ENCODE results near the gene ADGRE1. TPM values are rescaled to one million over a fixed set of nuclear protein-coding genes. Genes with fewer than 3 reads are reported as not detected.
A peak's percentile ranks its signal among the peaks of the same experiment; 100 is the strongest.

ADGRE1 gene
- total RNA-seq, 3 donors from 2014 or later: 2.2 to 3.1 (median 2.7) TPM

DNA sequence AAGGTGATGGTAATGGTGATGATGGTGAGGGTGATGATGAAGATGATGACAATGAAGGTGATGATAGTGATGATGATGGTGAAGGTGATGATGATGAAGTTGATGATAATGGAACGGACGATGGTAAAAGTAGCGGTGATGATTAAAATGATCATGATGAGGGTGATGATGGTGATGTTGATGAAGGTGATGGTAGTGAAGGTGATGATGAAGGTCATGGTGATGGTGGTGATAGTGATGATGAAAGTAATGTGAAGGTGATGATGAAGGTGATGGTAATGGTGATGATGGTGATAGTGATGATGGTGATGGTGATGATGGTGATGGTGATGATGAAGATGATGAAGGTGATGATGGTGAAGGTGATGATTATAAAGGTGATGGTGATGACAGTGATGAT is 67.7 kb downstream of the ADGRE1 start:
- H3K9me3 Mint-ChIP-seq: no peaks in the 10 kb centered on the region
- peaks cover 8% of the 10 kb centered on the region for H3K36me3 Mint-ChIP-seq (ENCODE audit: insufficient read depth)
- H3K4me3 Mint-ChIP-seq: no peak overlapping the region
- DNase-seq: no peak
- peaks cover 4% of the 10 kb centered on the region for H3K27me3 Mint-ChIP-seq (ENCODE audit: low read depth)
- H3K4me1 Mint-ChIP-seq (ENCODE audit: low read depth): no peaks in the 10 kb centered on the region
- no peak for ATAC-seq

DNA sequence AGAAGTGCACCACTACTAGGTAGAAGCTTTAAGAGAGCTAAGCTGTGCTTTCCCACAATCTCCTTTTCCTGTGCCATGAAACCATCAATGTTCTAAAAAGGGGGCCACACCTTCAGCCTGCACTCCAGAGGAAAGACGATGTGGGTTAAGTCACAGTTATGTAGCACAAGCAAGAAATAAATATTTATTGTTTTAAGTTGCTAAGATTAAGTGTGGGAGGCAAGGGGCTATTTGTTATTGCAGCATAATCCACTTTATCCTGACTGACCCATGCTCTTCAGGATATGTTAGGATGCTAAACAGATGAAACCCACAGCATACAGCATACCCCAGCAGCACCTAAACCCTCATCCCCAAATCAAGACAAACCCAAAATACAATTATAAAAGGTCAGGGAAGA is 69.2 kb downstream of the ADGRE1 start:
- Mint-ChIP-seq H3K36me3 (ENCODE audit: insufficient read depth) (peaks cover 11% of the 10 kb centered on the region), H3K9me3 (no peaks in the 10 kb centered on the region), H3K4me1 (ENCODE audit: low read depth) (no peaks in the 10 kb centered on the region), H3K27me3 (ENCODE audit: low read depth) (peaks cover 4% of the 10 kb centered on the region), H3K4me3 (no peak overlapping the region)
- DNase-seq (no peak), ATAC-seq (no peak)

DNA sequence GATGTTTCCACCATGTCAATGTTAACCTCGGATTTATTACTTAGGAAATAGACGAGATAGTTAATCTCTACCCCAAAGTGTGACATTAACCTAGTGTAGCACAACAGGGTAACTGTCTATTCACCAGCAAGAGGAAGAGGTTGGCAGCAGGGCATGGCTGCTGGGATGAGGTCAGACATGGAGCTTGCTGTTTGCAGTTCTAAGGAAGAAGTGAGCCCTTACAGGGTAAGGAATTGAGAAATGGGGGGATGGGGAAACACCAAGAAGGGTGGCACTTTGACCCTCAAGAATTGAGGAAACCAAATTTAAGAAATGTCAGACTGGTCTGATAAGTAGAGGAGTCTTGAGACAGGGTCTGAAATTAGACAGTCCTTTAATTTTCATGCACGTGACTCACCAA is 71.4 kb downstream of the ADGRE1 start:
- Mint-ChIP-seq H3K4me1 (ENCODE audit: low read depth) (no peaks in the 10 kb centered on the region), H3K4me3 (no peak overlapping the region), H3K36me3 (ENCODE audit: insufficient read depth) (peaks cover 9% of the 10 kb centered on the region), H3K27me3 (ENCODE audit: low read depth) (no peaks in the 10 kb centered on the region), H3K9me3 (no peaks in the 10 kb centered on the region)
- ATAC-seq (no peak), DNase-seq (no peak)

DNA sequence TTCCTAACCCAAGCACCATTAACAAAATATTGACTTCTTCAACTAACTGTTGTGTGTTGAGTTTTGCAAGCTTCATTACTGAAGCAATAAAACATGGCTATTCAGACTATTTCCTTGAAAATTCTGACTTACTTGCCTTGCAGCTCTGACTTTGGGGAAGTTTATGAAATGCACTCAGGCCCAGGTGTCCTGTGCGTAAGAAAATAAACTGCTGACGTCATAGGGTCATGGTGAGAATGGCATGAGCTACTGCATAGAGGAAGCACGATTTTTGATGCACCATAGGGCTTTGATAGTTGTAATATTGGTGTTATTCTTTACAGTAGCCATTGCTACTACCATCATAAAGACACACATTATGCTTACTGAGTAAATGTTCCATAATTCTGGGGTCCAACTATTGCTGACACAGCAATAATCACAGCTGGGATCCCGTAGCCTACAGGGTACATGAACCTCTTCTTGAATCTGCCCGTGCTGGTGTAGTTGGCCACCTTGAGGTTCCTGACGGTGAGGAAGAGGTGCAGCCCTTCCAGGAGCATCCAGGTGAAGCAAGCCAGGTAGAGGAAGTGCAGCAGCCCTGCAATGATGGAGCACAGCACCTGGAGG is 76.0 kb downstream of the ADGRE1 start:
- Mint-ChIP-seq H3K36me3 (ENCODE audit: insufficient read depth) (peaks cover 3% of the 10 kb centered on the region), H3K4me1 (ENCODE audit: low read depth) (no peaks in the 10 kb centered on the region), H3K27me3 (ENCODE audit: low read depth) (no peaks in the 10 kb centered on the region), H3K4me3 (no peak overlapping the region), H3K9me3 (no peaks in the 10 kb centered on the region)
- ATAC-seq (no peak), DNase-seq (no peak)

DNA sequence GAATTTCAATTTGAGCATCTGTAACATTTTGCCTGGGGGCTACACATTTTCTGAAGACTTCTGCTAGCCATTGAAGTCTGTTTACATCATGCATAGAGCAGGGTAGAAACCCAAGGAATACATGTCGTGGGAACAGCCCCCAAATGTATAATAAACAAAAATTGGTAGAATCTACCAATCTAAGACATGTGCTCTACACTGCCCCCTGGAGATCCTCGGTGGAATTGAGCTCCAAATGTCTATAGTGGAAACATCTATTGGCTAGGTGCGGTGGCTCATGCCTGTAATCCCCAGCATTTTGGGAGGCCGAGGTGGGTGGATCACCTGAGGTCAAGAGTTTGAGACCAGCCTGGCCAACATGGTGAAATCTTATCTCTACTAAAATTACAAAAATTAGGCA is 76.6 kb downstream of the ADGRE1 start:
- DNase-seq (peak; percentile 47), ATAC-seq (no peak)
- Mint-ChIP-seq H3K9me3 (no peaks in the 10 kb centered on the region), H3K4me1 (ENCODE audit: low read depth) (no peaks in the 10 kb centered on the region), H3K4me3 (no peak overlapping the region), H3K36me3 (ENCODE audit: insufficient read depth) (peaks cover 3% of the 10 kb centered on the region), H3K27me3 (ENCODE audit: low read depth) (no peaks in the 10 kb centered on the region)

DNA sequence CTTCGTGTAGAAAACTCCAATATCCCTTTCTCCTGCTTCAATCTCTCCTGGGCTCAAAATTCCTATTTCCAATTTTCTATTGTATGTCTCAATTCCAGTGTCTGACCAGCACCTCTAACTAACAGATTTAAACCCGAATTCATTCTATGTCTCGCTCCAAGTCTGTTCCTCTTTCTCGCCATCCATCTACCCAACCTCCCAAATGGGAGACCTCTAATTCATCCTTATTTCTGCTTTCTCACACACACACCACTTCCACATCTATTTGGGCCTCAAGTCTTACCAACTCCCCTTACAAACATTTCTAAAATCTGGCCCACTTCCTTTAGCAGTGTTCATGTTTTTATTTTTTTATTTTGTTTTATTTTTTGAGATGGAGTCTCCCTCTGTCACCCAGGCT is 80.6 kb downstream of the ADGRE1 start:
- no peak for ATAC-seq

DNA sequence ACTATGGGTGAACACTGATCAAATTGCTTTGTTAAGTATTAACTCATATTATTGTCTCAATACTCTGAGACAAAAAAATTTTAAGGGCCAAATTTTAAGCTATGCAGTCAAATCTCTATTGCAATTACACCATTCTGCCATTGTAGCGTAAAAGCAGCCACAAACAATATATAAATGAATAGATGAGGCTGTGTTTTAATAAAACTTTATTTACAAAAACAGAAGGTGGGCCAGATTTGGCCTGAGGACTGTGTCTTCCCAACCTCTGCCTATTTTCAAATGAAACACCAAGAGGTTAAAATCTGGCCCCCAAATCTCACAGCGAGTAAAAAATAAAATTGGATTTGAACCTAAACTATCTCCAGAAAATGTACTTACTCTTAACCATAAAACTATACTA is 82.1 kb downstream of the ADGRE1 start:
- no peaks in the 10 kb centered on the region for H3K27me3 Mint-ChIP-seq (ENCODE audit: low read depth)
- no peak for DNase-seq
- H3K4me3 Mint-ChIP-seq: no peak overlapping the region
- no peak for ATAC-seq
- no peaks in the 10 kb centered on the region for H3K9me3 Mint-ChIP-seq
- no peaks in the 10 kb centered on the region for H3K4me1 Mint-ChIP-seq (ENCODE audit: low read depth)
- no peaks in the 10 kb centered on the region for H3K36me3 Mint-ChIP-seq (ENCODE audit: insufficient read depth)

More for the DNA sequence above, 80.6 kb downstream of the ADGRE1 start:
- DNase-seq: no peak
- Mint-ChIP-seq H3K4me3 (no peak overlapping the region), H3K36me3 (ENCODE audit: insufficient read depth) (no peaks in the 10 kb centered on the region), H3K9me3 (no peaks in the 10 kb centered on the region), H3K4me1 (ENCODE audit: low read depth) (no peaks in the 10 kb centered on the region), H3K27me3 (ENCODE audit: low read depth) (no peaks in the 10 kb centered on the region)

DNA sequence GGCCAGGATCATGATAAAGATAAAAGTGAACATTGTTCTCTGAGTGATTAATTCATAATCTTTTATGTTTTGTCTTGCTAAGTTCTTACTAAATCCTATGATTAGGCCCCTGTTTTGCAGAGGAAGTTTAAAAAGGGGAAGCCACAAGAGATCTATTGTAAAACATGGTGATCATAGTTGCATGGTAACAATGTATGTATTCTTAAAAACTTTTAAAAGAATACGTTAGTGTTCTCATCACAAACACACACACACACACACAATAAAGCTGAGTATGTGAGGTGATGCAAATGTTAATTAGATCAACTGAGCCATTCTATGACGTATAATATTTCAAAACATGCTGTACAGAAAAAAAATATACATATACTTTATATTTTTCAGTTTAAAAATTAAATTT is 82.6 kb downstream of the ADGRE1 start:
- no peak overlapping the region for H3K4me3 Mint-ChIP-seq
- no peaks in the 10 kb centered on the region for H3K27me3 Mint-ChIP-seq (ENCODE audit: low read depth)
- no peaks in the 10 kb centered on the region for H3K36me3 Mint-ChIP-seq (ENCODE audit: insufficient read depth)
- no peaks in the 10 kb centered on the region for H3K9me3 Mint-ChIP-seq
- ATAC-seq: no peak
- DNase-seq: no peak
- H3K4me1 Mint-ChIP-seq (ENCODE audit: low read depth): no peaks in the 10 kb centered on the region

DNA sequence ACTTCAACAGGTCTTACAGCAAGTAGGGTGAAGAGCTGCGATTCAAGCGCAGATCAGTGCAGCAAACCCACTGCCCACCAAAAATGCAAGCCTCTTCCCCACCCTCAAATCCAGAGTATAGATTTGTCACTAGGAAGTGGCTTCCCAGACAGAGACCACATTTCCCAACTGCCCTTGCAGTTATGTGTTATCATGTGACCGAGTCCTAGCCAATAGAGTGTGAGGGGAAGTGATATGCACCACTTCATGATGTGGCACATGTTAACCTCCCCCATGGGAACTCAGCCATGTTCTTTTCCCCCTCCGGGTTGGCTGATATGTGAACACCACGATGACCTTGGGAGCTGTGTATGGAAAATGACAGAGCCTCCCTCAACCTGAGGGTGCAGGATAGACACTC is 83.1 kb downstream of the ADGRE1 start:
- DNase-seq: no peak
- peak in 1 of 2 donors; percentile 32 for ATAC-seq
- H3K27me3 Mint-ChIP-seq (ENCODE audit: low read depth): no peaks in the 10 kb centered on the region
- no peak overlapping the region for H3K4me3 Mint-ChIP-seq
- H3K4me1 Mint-ChIP-seq (ENCODE audit: low read depth): no peaks in the 10 kb centered on the region
- no peaks in the 10 kb centered on the region for H3K36me3 Mint-ChIP-seq (ENCODE audit: insufficient read depth)
- no peaks in the 10 kb centered on the region for H3K9me3 Mint-ChIP-seq

DNA sequence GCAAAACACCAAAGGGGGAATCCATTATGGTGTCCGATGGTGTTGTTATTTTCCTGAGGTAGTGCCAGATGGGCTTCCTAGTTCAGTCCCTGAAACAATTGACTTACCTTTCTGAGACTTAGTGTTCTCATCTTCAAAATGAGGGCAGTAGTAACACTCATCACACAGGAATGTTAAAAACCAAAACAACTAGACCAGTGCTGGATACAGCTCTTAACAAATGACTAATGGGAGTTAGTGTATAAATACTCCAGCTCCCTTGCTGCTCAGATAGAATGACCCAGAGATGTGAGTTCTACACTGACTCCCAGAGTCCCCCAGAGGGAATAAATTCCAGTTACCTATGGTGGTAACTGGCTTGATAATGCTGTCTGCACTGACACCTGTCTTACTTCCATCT is 84.0 kb downstream of the ADGRE1 start:
- Mint-ChIP-seq H3K27me3 (ENCODE audit: low read depth) (no peaks in the 10 kb centered on the region), H3K4me3 (no peak overlapping the region)
- no peak for ATAC-seq

DNA sequence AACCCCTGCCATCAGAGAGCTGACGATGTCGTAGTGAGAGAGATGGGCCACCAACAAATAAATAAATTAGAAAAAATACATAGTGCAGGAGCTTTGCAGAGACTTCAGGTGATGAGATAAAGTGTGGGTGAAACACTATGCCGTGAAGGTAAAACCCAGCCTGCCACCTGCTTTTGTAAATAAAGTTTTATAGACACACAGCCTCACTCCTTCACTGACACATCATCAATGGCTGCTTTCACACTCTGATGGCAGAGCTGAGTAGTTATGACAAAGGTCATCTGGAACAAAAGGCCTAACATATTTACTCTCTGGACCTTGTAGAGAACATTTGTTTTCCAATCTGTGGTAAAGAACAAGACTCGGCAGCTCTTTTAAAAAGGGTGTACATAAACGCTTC is 88.8 kb downstream of the ADGRE1 start:
- H3K36me3 Mint-ChIP-seq (ENCODE audit: insufficient read depth): peaks cover 4% of the 10 kb centered on the region
- DNase-seq (no peak), ATAC-seq (no peak)
- H3K9me3 Mint-ChIP-seq: peaks cover 14% of the 10 kb centered on the region
- H3K4me3 Mint-ChIP-seq: no peak overlapping the region
- H3K4me1 Mint-ChIP-seq (ENCODE audit: low read depth): no peaks in the 10 kb centered on the region
- H3K27me3 Mint-ChIP-seq (ENCODE audit: low read depth): no peaks in the 10 kb centered on the region

More for the DNA sequence above, 84.0 kb downstream of the ADGRE1 start:
- no peaks in the 10 kb centered on the region for H3K36me3 Mint-ChIP-seq (ENCODE audit: insufficient read depth)
- no peaks in the 10 kb centered on the region for H3K4me1 Mint-ChIP-seq (ENCODE audit: low read depth)
- no peaks in the 10 kb centered on the region for H3K9me3 Mint-ChIP-seq
- no peak for DNase-seq

DNA sequence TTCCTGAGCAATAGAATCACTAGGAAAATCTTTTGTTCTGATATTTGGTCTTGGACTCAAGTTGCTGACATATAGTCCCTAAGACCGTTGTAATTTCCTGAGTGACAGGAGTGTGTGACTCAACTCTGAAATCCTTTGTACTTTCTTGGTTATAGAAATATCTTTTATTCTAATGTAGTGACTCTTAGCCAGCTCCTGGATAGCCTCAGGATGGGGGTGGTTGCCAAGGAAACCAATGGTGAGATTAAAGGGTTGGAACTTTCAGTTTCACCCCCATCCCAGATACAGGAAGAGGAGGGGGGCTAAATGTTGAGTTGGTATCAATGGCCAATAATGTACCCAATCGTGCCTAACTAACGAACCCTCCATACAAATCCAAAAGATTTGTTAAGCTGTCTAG is 92.0 kb downstream of the ADGRE1 start:
- H3K36me3 Mint-ChIP-seq (ENCODE audit: insufficient read depth): peaks cover 14% of the 10 kb centered on the region
- peaks cover 26% of the 10 kb centered on the region for H3K9me3 Mint-ChIP-seq
- H3K4me1 Mint-ChIP-seq (ENCODE audit: low read depth): no peaks in the 10 kb centered on the region
- no peaks in the 10 kb centered on the region for H3K27me3 Mint-ChIP-seq (ENCODE audit: low read depth)
- no peak for DNase-seq
- peak; percentile 35 to 51 for ATAC-seq
- no peak overlapping the region for H3K4me3 Mint-ChIP-seq

DNA sequence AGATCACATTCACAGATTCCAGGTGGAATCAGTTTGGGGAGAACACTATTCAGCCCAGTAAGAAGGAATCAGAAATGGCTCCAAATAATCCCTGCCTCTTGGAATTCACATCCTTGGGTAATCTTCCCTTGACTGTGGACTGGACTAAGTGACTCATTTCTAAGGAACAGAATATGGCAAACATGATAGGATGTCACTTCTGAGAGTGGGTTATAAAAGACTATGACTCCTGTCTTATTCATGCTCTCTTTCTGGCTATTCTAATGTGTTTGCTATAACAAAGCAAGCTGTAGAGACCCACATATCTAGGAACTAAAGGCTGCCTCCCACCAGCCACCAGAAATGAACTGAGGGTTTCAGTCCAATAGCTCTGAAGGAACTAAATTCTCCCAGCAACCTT is 96.1 kb downstream of the ADGRE1 start:
- ATAC-seq (peak in 1 of 2 donors; percentile 21), DNase-seq (no peak)
- Mint-ChIP-seq H3K9me3 (peaks cover 26% of the 10 kb centered on the region), H3K27me3 (ENCODE audit: low read depth) (no peaks in the 10 kb centered on the region), H3K4me3 (no peak overlapping the region), H3K4me1 (ENCODE audit: low read depth) (no peaks in the 10 kb centered on the region), H3K36me3 (ENCODE audit: insufficient read depth) (peaks cover 26% of the 10 kb centered on the region)

DNA sequence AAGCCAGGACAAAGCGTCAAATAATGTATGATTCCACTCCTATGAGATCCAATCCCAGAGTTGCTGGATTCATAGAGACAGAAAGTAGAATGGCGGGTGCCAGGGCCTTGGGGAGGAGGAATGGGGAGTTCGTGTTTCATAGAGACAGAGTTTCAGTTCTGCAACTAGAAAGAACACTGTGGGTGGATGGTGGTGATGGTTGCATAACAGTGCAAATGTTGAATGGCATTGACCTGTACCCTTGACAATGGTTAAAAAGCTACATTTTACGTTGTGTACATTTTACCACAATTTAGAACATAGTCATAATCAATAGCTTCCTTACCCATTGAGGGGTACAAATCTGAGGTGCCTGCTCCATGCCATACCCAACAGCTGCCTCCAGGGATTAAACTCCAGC is 100.5 kb downstream of the ADGRE1 start:
- H3K4me3 Mint-ChIP-seq: no peak overlapping the region
- H3K27me3 Mint-ChIP-seq (ENCODE audit: low read depth): no peaks in the 10 kb centered on the region
- ATAC-seq (no peak), DNase-seq (no peak)
- peaks cover 26% of the 10 kb centered on the region for H3K9me3 Mint-ChIP-seq
- H3K36me3 Mint-ChIP-seq (ENCODE audit: insufficient read depth): peaks cover 20% of the 10 kb centered on the region
- no peaks in the 10 kb centered on the region for H3K4me1 Mint-ChIP-seq (ENCODE audit: low read depth)

DNA sequence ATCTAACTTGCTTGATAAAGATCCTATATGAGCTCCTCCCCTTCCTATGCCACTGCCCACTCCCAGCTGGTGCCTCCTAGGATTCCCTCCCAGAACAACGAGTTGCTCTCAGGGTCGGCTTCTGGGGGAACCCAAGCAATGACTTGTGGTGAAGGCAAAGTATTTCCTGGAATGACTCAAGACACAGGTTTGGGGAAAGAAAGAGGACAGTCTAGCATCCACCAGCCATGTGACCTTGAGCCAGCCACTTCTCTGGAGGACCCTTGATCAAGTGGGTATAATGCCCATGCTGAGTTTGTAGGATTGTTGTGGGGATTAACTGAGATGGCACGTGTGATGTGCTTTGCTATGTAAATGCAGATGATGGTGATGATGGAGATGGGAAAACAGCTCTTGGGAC is 100.9 kb downstream of the ADGRE1 start:
- H3K4me1 Mint-ChIP-seq (ENCODE audit: low read depth): no peaks in the 10 kb centered on the region
- no peak overlapping the region for H3K4me3 Mint-ChIP-seq
- H3K36me3 Mint-ChIP-seq (ENCODE audit: insufficient read depth): peaks cover 18% of the 10 kb centered on the region
- DNase-seq (no peak), ATAC-seq (no peak)
- H3K27me3 Mint-ChIP-seq (ENCODE audit: low read depth): no peaks in the 10 kb centered on the region
- peaks cover 23% of the 10 kb centered on the region for H3K9me3 Mint-ChIP-seq
